Heart right ventricle (tissue), 16 donors: Measurements from ENCODE around the gene SREBF2. TPM values are rescaled to one million over a fixed set of nuclear protein-coding genes. Genes with fewer than 3 reads are reported as not detected.

Experiments
- ATAC-seq, 8 donors: fragments of 200-7000 bp; cut with Tn5 transposase; one replicate each; pipeline ENCODE4 v1.9.1; 2020; ENCODE audit warnings: mild to moderate bottlenecking in 8 of 8, moderate library complexity in 8 of 8, moderate number of reproducible peaks in 1 of 8
- DNase-seq, 2 donors: peaks; one replicate each; pipeline ENCODE4 v3.0.0-alpha.2; 2020
- H3K27ac ChIP-seq, 10 donors: fragments of 200-600 bp; sonication (generic) in 2 of 10; one replicate each; pipeline versions ENCODE4 v1.5.0 to v1.8.0; 2020 to 2022; ENCODE audit warnings: mild to moderate bottlenecking in 3 of 10
- H3K27me3 ChIP-seq, 7 donors: fragments of 200-600 bp; one replicate each; pipeline ENCODE4 v1.8.0; 2021 to 2022; ENCODE audit warnings: mild to moderate bottlenecking in 2 of 7
- H3K36me3 ChIP-seq, 9 donors: fragments of 200-600 bp; sonication (generic) in 1 of 9; one replicate each; pipeline versions ENCODE4 v1.5.0 to v1.8.0; 2020 to 2022; ENCODE audit warnings: mild to moderate bottlenecking in 2 of 9
- H3K4me1 ChIP-seq, 9 donors: fragments of 200-600 bp; sonication (generic) in 1 of 9; one replicate each; pipeline versions ENCODE4 v1.5.0 to v1.8.0; 2020 to 2022; ENCODE audit warnings: mild to moderate bottlenecking in 4 of 9
- H3K4me3 ChIP-seq, 10 donors: fragments of 200-600 bp; sonication (generic) in 2 of 10; one replicate each; pipeline versions ENCODE4 v1.5.0 to v1.8.0; 2020 to 2022; ENCODE audit warnings: mild to moderate bottlenecking in 7 of 10, moderate library complexity in 2 of 10
- H3K9me3 ChIP-seq, 11 donors: fragments of 200-600 bp in 10 of 11; sonication (generic) in 2 of 11; one replicate each; pipeline versions ENCODE4 v1.5.0 to v1.8.0; 2013 to 2022; ENCODE audit warnings: mild to moderate bottlenecking in 2 of 11, control low read depth in 1 of 11, moderate library complexity in 1 of 11
- CTCF ChIP-seq, 9 donors: fragments of 200-600 bp; sonication (generic) in 2 of 9; IDR thresholded peaks; one replicate each; pipeline versions ENCODE4 v1.5.0 to v1.8.0; 2021 to 2022; ENCODE audit warnings: antibody characterized with exemption in 9 of 9, mild to moderate bottlenecking in 5 of 9, moderate library complexity in 1 of 9
- WGBS, 2 donors: extraction: QIAGEN DNeasy Blood & Tissue Kit; methylation state at CpG; one replicate each; pipeline ENCODE4 v1.1.7; 2013; ENCODE audit warnings: inconsistent platforms in 1 of 2; 5-methylcytosine and 5-hydroxymethylcytosine counted together
- intact Hi-C, 10 donors: fragments of 100-400 bp; cut with DNase I; formaldehyde crosslinking; loops; one replicate each; pipeline versions ENCODE4 v1.11.1 to v1.14.2; 2022
- polyA plus RNA-seq, 2 donors: library from polyadenylated mRNA; stranded (reverse); fragments of 200-250 nt; gene quantifications; one replicate each; pipeline ENCODE4 v1.2.3, GENCODE V29; 2013
- total RNA-seq, 10 donors: library from RNA; stranded (reverse); fragmentation: NEBNext Ultra II Directional in 3 of 10; extraction: Animal tissue kit (Norgen Biotek cat#: 25700) in 3 of 10; gene quantifications; one replicate each; pipeline versions ENCODE4 v1.2.1 to v1.2.4, GENCODE V29; 2021 to 2023
- donor health status: Arrhythmogenic right ventricular cardiomyopathy.
- donor health status: ischemic (EF 13 %, LVEDD 7.1; RV severe dilation, severe dysfunction).
- donor health status: healthy with polysubstance abuse.
- donor health status: DM: no; HTN: yes; CAD: no.
- donor health status: DM: no; HTN: no; CAD: no.
- donor health status: ischemic (EF 25% LVEDD 6.9; RV normal size, moderate dysfunction).
- donor health status: ischemic (EF 25% LVEDD 5.7; RV mildly dilated, moderate dysfunction).
- donor health status: healthy.
- donor health status: DM: yes; HTN: yes; CAD: no.
- donor health status: Ischemic cardiomyopathy.
- donor health status: ischemic (EF 35%, LVEDD 5.7; RV mildly dilated, moderate dysfunction).
- donor health status: nonischemic (EF 11% LVEDD 7.7; RV severe dilation, severe dysfunction).
- donor health status: DM: yes; HTN: yes; CAD: no.
- donor health status: PGD.
- donor health status: ischemic (EF 29% LVEDD 5.4; RV normal size, mild dysfunction).
- donor health status: nonischemic (EF 23%, LVEDD 6.1; RV moderate dilation, normal function).

Gene SREBF2
- total and polyA plus RNA-seq, 12 donors: 37.5 to 94.3 (median 71.3) TPM

- Histone ChIP-seq H3K27ac (no peak overlapping the region), H3K4me3 (no peak overlapping the region), H3K4me1 (peaks cover 9 to 40% (median 24%) of the 10 kb centered on the region in 9 donors), H3K36me3 (peaks cover 0 to 5% (median 0%) of the 10 kb centered on the region in 9 donors), H3K9me3 (no peaks in the 10 kb centered on the region), H3K27me3 (peaks cover 29 to 86% (median 74%) of the 10 kb centered on the region in 7 donors)
- ATAC-seq (no peak), DNase-seq (no peak)
- no peak for TF ChIP-seq CTCF (IDR thresholded peaks at IDR 0.05)
- WGBS, 2 donors: 83 to 84% methylated on average over 9 of the region's 9 CpGs
- intact Hi-C loops: no loop called here
These were observed 79.6 kb downstream of the SREBF2 start for GRCh38 chr22:41912338-41913039.

GRCh38 chr22:41913040-41913719 lies 80.3 kb downstream of the SREBF2 start:
- DNase-seq (no peak), ATAC-seq (no peak)
- Histone ChIP-seq H3K9me3 (no peaks in the 10 kb centered on the region), H3K27ac (no peak overlapping the region), H3K36me3 (no peaks in the 10 kb centered on the region), H3K27me3 (peaks cover 29 to 92% (median 80%) of the 10 kb centered on the region in 7 donors), H3K4me1 (peaks cover 15 to 44% (median 31%) of the 10 kb centered on the region in 9 donors), H3K4me3 (no peak overlapping the region)
- intact Hi-C loops: no loop called here
- WGBS, 2 donors: 75 to 76% methylated on average over 11 of the region's 11 CpGs
- TF ChIP-seq CTCF (IDR thresholded peaks at IDR 0.05): no peak

- peaks cover 29 to 97% (median 87%) of the 10 kb centered on the region in 7 donors for H3K27me3 ChIP-seq
These were observed 81.1 kb downstream of the SREBF2 start for GRCh38 chr22:41913842-41914534.

More at GRCh38 chr22:41913842-41914534, 81.1 kb downstream of the SREBF2 start:
- Histone ChIP-seq H3K4me1 (peaks cover 17 to 43% (median 35%) of the 10 kb centered on the region in 9 donors), H3K27ac (no peak overlapping the region), H3K4me3 (no peak overlapping the region), H3K36me3 (no peaks in the 10 kb centered on the region), H3K9me3 (no peaks in the 10 kb centered on the region)
- intact Hi-C loops: no loop called here
- no peak for TF ChIP-seq CTCF (IDR thresholded peaks at IDR 0.05)
- no peak for DNase-seq
- WGBS, 2 donors: 7 to 8% methylated on average over 54 to 79 of the region's 79 CpGs
- no peak for ATAC-seq
